Motor neuron (in vitro differentiated cells): ENCODE results near the gene GGA3. TPM values are rescaled to one million over a fixed set of nuclear protein-coding genes. Genes with fewer than 3 reads are reported as not detected.
"Not testable (repeated sequence)": the region's sequence is repeated elsewhere in the genome, so short reads cannot be mapped to it uniquely, and the experiment has no call there.

Experiments
- ATAC-seq, 8 experiments: fragments of 200-7000 bp; cut with Tn5 transposase; replicated peaks in 6 of 8; 2 replicates each; pipeline ENCODE4 v1.8.0; 2021; ENCODE audit warnings: mild to moderate bottlenecking in 8 of 8, moderate library complexity in 8 of 8
- H3K27ac ChIP-seq, 2 donors: fragments of 250-450 bp; sonication (Bioruptor Pico); 2 replicates each; pipeline ENCODE4 v1.9.0; 2021; ENCODE audit warnings: antibody characterized with exemption in 2 of 2, mild to moderate bottlenecking in 2 of 2, moderate library complexity in 1 of 2
- H3K4me1 ChIP-seq, 2 donors: fragments of 250-450 bp; sonication (Bioruptor Pico); replicated peaks in 1 of 2; 2 replicates each; pipeline ENCODE4 v1.6.1; 2021; ENCODE audit warnings: antibody characterized with exemption in 2 of 2, mild to moderate bottlenecking in 2 of 2, moderate library complexity in 1 of 2
- H3K4me3 ChIP-seq, 5 donors: fragments of 250-450 bp; sonication (Bioruptor Pico); 2 replicates each; pipeline ENCODE4 v1.9.0; 2021; ENCODE audit warnings: antibody characterized with exemption in 5 of 5, mild to moderate bottlenecking in 5 of 5, moderate library complexity in 4 of 5
- WGBS, 10 experiments: fragments of 450-650 bp; shearing (Covaris generic); methylation state at CpG; one replicate each; pipeline ENCODE4 v1.0.0; 2022; 5-methylcytosine and 5-hydroxymethylcytosine counted together
- in situ Hi-C, 9 experiments: fragments of 400-800 bp; cut with MboI; loops; one replicate each; pipeline ENCODE4 v1.15.0; 2021; ENCODE audit warnings: low sequenced_read_pairs in 9 of 9, low pct_unique_long_range_greater_than_20kb in 2 of 9; ENCODE audit not compliant: unreplicated experiment in 9 of 9
- total RNA-seq, 8 experiments: library from RNA; unstranded; fragments of 300-600 nt; gene quantifications; 2 replicates each; pipeline versions ENCODE4 v1.2.3 to v1.2.4, GENCODE V29; 2022

Gene GGA3
- total RNA-seq, 8 experiments from 2014 or later, result 13.0 to 39.2 (median 18.9) TPM

DNA sequence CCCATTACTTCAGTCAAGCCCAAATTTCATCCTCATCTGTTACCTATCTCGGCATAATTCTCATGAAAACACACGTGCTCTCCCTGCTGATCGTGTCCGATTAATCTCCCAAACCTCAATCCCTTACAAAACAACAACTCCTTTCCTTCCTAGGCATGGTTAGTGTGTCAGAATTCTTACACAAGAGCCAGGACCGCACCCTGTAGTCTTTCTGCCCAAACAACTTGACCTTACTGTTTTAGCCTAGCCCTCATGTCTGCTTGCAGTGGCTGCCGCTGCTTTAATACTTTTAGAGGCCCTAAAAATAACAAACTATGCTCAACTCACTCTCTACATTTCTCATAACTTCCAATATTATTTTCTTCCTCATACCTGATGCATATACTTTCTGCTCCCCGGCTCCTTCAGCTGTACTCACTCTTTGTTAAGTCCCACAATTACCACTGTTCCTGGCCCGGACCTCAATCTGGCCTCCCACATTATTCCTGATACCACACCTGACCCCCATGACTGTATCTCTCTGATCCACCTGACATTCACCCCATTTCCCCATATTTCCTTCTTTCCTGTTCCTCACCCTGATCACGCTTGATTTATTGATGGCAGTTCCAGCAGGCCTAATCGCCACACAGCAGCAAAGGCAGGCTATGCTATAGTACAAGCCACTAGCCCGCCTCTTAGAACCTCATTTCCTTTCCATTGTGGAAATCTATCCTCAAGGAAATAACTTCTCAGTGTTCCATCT, 5.3 kb downstream of the GGA3 start:
- WGBS, 10 experiments, result 90 to 100% (median 100%) methylated on average over 1 to 4 of the region's 11 CpGs; no CpG with 5 or more reads in 3 of the 10 experiments
- ATAC-seq, in situ Hi-C loops: not testable (repeated sequence)

DNA sequence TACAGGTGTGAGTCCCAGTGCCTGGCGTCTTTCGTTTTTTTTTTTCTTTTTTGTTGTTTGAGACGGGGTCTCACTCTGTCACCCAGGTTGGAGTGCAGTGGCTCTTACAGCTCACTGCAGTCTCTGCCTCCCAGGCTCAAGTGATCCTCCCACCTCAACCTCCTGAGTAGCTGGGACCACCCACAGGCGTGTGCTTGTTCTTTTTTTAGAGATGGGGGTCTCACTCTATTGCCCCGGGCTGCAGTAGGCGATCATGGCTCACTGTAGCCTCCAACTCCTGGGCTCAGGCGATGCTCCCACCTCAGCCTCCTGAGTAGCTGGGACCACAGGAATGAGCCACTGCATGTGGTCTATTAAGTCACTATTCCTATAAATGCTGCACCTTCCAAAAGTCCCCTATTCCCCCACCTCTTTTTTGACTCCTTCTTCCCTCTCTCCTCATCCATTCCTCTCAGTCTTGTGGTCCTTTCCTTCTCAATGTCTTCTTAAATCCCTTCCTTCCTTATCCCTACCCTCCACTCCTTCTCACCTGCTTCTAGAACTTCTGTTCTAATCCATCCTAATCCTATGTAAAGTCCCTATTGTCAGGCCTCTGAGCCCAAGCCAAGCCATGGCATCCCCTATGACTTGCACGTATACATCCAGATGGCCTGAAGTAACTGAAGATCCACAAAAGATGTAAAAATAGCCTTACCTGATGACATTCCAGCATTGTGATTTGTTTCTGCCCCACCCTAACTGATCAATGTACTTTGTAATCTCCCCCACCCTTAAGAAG, 9.2 kb downstream of the GGA3 start:
- no peak for ATAC-seq
- WGBS, 10 experiments, result 87 to 100% (median 94%) methylated on average over 1 to 6 of the region's 8 CpGs; no CpG with 5 or more reads in 4 of the 10 experiments

More for the DNA sequence above, 5.3 kb downstream of the GGA3 start:
- H3K4me3 ChIP-seq, H3K27ac ChIP-seq, H3K4me1 ChIP-seq: not testable (repeated sequence)

DNA sequence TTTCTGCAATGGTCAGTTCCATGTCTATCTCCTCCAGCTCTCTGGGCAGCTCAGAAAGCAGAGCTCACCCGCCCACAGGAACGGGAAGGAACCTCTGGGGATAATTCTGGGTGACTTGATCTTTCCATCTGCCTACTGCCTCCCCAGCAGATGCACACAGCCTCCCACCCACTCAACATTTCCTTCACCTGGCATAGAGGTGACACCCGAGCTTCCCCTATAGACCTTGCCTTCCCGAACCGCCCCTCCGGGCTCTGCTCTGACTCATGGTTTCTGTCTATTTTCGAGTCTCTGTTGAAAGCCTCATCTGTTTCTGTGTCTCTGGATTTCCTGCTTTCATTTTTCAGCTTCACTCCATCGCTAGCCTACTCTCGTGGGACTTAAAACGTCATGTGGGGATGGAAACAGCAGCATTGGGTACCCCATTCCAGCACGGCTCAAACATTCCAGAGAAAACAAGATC, 11.4 kb downstream of the GGA3 start:
- Histone ChIP-seq H3K4me1 (no peaks in the 10 kb centered on the region), H3K27ac (no peak overlapping the region), H3K4me3 (no peak overlapping the region)
- WGBS, 10 experiments, result 15 to 100% (median 91%) methylated on average over 1 to 11 of the region's 11 CpGs; no CpG with 5 or more reads in 2 of the 10 experiments
- in situ Hi-C loops, result no loop called here
- ATAC-seq, result peak in 3 of 8 experiments; percentile 30 to 97 (median 76)

More for the DNA sequence above, 9.2 kb downstream of the GGA3 start:
- Histone ChIP-seq H3K27ac (no peak overlapping the region), H3K4me1 (no peaks in the 10 kb centered on the region), H3K4me3 (no peak overlapping the region)
- in situ Hi-C loops, result no loop called here

DNA sequence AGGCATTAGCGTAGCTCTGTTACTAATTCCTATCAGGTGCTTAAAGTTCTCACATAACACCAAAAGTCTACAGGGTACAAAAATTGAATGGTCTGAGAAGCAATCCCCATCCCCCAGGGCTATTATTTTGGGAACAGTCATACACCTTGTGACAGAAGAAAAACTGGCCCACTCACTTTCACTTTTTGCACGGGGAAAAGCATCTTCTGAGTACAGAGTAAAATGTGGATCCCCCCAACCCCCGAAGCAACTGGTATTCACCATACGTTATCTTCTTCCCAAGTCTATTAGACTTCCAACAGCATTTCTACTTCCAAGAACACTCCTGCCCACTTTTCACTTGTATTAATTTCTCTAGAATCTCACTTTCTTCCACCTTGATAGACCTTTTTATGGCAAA, 11.8 kb downstream of the GGA3 start:
- H3K4me3 ChIP-seq, result no peak overlapping the region
- WGBS, 10 experiments, result 47 to 100% (median 92%) methylated on average over 2 to 3 of the region's 4 CpGs; no CpG with 5 or more reads in 1 of the 10 experiments
- no peak overlapping the region for H3K27ac ChIP-seq
- ATAC-seq, result no peak
- in situ Hi-C loops, result no loop called here
- no peaks in the 10 kb centered on the region for H3K4me1 ChIP-seq

DNA sequence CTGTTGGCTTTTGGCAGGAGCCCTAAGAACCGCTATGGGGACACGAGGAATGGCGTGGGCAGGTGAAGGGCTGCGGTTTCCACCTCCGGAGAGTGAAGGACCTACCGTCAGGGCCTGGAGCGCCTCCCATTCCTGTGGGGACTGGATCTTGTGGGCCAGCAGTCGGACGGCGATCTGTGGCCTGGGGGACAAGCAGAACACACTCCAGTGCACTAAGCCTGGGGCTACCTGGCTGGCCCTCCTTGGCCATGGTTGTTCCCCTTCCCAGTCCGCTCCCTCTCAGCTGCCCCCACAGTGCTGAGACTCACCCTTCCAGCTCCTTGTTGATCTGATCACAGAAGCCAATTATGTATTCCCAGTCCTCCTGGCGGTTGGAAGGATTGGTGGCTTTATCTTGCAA, 15.0 kb downstream of the GGA3 start:
- H3K4me1 ChIP-seq, result no peaks in the 10 kb centered on the region
- no peak for ATAC-seq
- 60 to 95% (median 94%) methylated on average over 1 to 10 of the region's 12 CpGs; no CpG with 5 or more reads in 5 of the 10 experiments for WGBS, 10 experiments
- in situ Hi-C loops, result no loop called here
- H3K27ac ChIP-seq, result no peak overlapping the region
- no peak overlapping the region for H3K4me3 ChIP-seq

DNA sequence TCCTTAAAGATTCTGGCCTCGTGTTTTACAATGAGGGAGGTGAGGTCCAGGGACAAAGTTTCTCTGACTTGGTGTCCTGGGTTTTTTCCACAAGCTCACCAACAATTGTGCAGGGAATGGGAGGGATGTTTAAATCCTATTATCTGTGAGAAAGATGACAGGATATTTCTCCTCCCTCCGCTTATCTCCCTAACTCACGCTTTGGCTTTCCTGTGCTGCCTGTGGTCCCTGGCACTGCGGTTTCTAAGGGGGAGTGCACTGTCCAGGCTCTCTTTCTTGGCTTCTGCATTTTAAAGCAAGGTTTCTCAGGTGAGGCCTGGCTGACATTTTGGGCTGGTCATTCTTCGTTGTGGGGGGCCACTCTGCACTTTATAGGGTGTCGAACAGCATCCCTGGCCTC, 16.4 kb downstream of the GGA3 start:
- Histone ChIP-seq H3K4me3 (no peak overlapping the region), H3K27ac (no peak overlapping the region), H3K4me1 (no peaks in the 10 kb centered on the region)
- in situ Hi-C loops, result no loop called here
- WGBS, 10 experiments, result 80 to 100% (median 95%) methylated on average over 1 to 5 of the region's 6 CpGs; no CpG with 5 or more reads in 2 of the 10 experiments
- ATAC-seq, result no peak

DNA sequence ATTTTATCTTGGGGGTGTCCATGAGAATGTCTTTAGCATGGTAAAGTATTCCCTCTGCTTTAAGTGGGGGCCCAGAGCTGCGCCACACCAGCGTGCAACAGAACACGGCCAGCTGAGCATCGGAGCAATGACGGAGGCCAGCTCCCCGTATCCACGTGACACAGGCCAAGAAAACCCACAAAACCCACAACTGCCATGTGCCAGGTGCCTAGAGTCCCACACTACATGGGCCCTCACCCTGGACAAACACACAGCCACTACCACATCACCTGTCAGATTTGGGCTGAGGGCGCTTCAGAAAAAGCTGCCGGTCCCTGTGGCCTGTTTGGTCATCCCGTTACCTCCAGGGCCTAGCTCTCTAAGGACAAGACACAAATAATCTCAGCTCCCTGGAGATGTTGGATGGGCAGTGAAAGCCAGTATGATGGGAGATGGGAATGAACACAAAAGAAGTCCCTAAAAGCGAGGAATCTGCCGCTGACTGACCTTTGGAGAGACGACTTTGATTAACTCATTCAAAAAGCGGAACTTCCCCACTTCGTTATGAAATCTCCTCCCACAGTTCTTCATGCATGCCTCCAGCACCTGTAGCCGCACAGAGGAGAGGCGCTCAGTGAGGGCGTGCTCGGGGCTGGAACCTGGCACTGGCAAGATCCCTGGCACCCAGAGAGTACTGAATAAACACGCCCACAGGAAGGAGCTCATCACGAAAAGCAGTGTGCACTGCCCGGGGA, 17.1 kb downstream of the GGA3 start:
- no peak for ATAC-seq
- Histone ChIP-seq H3K4me3 (no peak overlapping the region), H3K4me1 (no peaks in the 10 kb centered on the region), H3K27ac (no peak overlapping the region)
- 88 to 100% (median 92%) methylated on average over 2 to 10 of the region's 22 CpGs; no CpG with 5 or more reads in 2 of the 10 experiments for WGBS, 10 experiments
- in situ Hi-C loops, result no loop called here

DNA sequence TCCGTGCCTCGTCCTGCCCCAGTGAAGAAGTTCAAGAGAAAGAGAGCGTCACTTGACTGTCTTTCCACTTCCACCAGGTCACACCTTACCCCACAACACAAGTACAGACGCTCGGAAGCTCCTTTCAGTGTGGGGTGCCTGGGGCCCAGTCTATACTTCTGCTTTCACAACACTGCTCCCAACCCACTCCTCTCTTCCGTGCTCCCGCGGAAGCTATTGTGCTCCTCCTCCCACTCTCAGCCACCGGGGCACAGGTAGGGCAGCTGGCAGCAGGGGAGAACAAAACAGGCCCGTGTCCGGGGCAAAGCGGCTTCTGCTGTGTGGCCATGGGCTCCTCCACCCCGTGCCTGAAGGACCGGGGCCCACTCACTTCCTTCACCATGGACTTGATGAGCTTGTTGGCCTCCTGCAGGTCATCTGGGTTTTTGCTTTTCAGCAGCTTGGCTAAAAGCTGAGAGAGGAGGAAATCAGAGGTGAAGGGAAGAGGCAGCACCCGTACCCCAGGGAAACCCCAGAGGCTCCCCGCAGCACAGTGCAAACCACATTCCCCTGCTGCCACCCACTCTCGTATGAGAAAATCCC, 18.9 kb downstream of the GGA3 start:
- 77 to 100% (median 94%) methylated on average over 1 to 10 of the region's 17 CpGs; no CpG with 5 or more reads in 1 of the 10 experiments for WGBS, 10 experiments
- no peaks in the 10 kb centered on the region for H3K4me1 ChIP-seq
- no peak for ATAC-seq
- H3K27ac ChIP-seq, result no peak overlapping the region
- H3K4me3 ChIP-seq, result no peak overlapping the region
- in situ Hi-C loops, result no loop called here

DNA sequence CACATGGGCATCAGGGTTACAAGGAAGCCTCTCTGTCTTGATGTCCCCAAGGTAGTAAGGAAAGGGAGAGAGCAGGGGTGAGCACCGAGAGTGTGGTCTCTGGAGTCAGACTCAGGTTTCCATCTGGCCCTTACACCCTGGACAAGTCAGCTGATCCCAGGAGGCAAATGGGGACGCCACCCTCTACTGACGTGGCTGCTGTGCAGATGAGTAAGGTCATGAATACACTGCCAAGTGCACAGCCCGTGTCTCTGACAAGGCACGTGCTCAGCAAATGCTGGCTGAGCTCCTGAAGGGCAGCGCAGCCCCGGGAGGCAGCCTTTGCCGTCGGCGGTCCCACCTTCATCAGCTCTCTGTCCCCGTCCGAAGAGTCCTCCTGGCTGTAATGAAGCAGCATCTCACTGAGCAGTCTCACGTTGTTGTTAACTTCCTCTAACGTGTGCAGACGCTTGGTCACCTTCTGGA, 19.4 kb downstream of the GGA3 start:
- Histone ChIP-seq H3K4me1 (no peaks in the 10 kb centered on the region), H3K27ac (no peak overlapping the region), H3K4me3 (no peak overlapping the region)
- WGBS, 10 experiments, result 38 to 100% (median 96%) methylated on average over 1 to 7 of the region's 15 CpGs; no CpG with 5 or more reads in 5 of the 10 experiments
- in situ Hi-C loops, result no loop called here
- peak in 3 of 8 experiments; percentile 38 to 86 (median 84) for ATAC-seq

DNA sequence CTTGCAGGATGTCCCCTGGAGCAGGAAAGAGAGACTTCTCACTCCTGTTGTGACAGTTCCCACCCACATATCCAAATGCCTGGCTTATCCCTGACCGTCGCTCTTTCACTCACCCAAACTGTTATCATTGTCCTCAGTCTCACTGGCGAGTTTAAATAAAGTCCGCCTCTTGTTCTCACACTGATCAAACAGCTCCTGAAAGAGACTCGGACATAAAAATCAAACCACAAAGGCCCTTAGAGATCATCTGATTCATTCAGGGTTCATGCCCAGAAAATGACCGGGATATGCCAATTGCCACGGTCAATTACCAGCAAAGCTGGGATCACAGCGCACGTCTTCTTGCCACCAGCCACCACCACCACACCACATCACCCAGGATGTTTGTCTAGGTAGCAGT, 19.9 kb downstream of the GGA3 start:
- in situ Hi-C loops, result no loop called here
- no peak overlapping the region for H3K4me3 ChIP-seq
- H3K27ac ChIP-seq, result no peak overlapping the region
- no peak for ATAC-seq
- 96 to 100% (median 100%) methylated on average over 2 to 5 of the region's 9 CpGs; no CpG with 5 or more reads in 5 of the 10 experiments for WGBS, 10 experiments
- H3K4me1 ChIP-seq, result no peaks in the 10 kb centered on the region

DNA sequence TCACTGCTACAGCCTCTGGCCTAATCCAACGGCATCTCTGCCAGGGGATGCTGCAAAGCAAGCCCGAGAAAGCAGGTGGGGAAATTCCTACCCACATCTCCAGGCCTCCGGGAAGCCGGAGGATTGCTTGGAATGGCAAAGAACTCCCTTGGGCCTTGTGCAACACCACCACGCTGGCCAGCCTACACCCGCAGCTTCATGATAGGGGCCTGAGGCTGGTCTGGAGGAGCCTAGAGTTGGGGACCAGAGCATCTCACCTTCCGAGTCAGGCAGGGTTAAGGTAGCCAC, 20.3 kb downstream of the GGA3 start:
- Histone ChIP-seq H3K4me1 (no peaks in the 10 kb centered on the region), H3K4me3 (no peak overlapping the region), H3K27ac (no peak overlapping the region)
- in situ Hi-C loops, result no loop called here
- 98 to 100% (median 100%) methylated on average over 1 to 5 of the region's 7 CpGs; no CpG with 5 or more reads in 7 of the 10 experiments for WGBS, 10 experiments
- ATAC-seq, result no peak

DNA sequence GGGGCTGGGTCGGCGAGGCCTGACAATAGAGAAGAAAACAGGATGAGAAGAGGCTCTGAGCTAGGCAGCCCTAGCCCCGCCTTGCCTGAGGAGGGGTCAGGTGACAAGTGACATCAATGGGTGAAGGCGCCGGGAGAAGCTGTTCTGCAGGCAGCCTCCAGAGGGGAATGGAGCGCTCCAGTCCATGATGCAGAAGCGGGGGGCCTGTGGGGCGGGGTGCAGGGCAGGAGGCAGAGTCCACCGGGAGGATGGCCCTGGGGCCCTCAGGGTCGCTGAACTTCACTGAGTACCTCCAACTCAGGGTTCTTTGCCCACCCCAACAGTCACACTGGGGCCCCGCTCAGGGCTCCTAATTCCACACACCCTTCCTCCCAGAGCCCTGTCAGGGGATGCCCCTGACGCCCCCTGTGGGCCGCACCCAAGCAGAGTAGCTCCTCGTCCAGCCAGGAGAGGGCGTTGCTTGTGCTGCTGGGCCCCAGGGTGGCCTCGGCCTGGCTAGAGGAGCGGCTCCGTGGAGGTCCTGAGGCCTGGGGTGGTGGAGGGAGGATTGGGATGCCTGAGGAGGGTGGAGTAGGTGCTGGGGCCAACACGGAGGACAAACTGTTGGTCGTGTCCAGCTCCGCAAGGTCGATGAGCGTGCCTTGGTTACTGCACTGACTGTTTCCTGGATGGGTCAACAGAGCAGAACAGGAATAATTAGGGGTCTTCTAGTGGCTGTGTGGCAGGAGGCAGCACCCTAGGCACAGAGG, 20.8 kb downstream of the GGA3 start:
- ATAC-seq, result peak; percentile 28 to 92 (median 77)
- H3K4me3 ChIP-seq, result no peak overlapping the region
- no peaks in the 10 kb centered on the region for H3K4me1 ChIP-seq
- H3K27ac ChIP-seq, result no peak overlapping the region
- WGBS, 10 experiments, result 40 to 100% (median 72%) methylated on average over 1 to 12 of the region's 23 CpGs; no CpG with 5 or more reads in 4 of the 10 experiments
- in situ Hi-C loops, result no loop called here
